Measurements from ENCODE around the gene UNC79. TPM values are rescaled to one million over a fixed set of nuclear protein-coding genes. Genes with fewer than 3 reads are reported as not detected.

The UNC79 gene
- total RNA-seq, 2 experiments from 2014 or later = 0.05 TPM; not detected in 1

GRCh38 chr14:93654599-93654998 lies 223.9 kb downstream of the UNC79 start:
- H3K27ac Mint-ChIP-seq = no peak overlapping the region
- H3K27me3 Mint-ChIP-seq = peaks cover 32% of the 10 kb centered on the region
- no peaks in the 10 kb centered on the region for H3K36me3 Mint-ChIP-seq
- H3K4me3 Mint-ChIP-seq = no peak overlapping the region
- H3K4me1 Mint-ChIP-seq (ENCODE audit: low read depth) = no peaks in the 10 kb centered on the region
- CTCF ChIA-PET = interaction anchor here (0.7 to 3.1 kb wide), 10 partner anchors 12 to 281 kb away, joined by 3 to 27 read pairs (median 6); no protein-coding TSS in a partner anchor
- intact Hi-C loops (cut with micrococcal nuclease) = no loop called here
- DNase-seq = no peak
- POLR2A ChIA-PET = no interaction called here
- no peaks in the 10 kb centered on the region for H3K9me3 Mint-ChIP-seq

GRCh38 chr14:93655078-93655750 lies 224.5 kb downstream of the UNC79 start:
- H3K9me3 Mint-ChIP-seq = no peaks in the 10 kb centered on the region
- no peak overlapping the region for H3K4me3 Mint-ChIP-seq
- POLR2A ChIA-PET = no interaction called here
- intact Hi-C loops (cut with micrococcal nuclease) = loop anchor here (1.0 kb wide), 2 partner anchors 238 to 251 kb away; no protein-coding TSS in a partner anchor
- no peaks in the 10 kb centered on the region for H3K36me3 Mint-ChIP-seq
- no peak for DNase-seq
- no peak overlapping the region for H3K27ac Mint-ChIP-seq
- peaks cover 28% of the 10 kb centered on the region for H3K27me3 Mint-ChIP-seq
- CTCF ChIA-PET = interaction anchor here (1.0 to 3.1 kb wide), 10 partner anchors 11 to 284 kb away, joined by 3 to 27 read pairs (median 6); no protein-coding TSS in a partner anchor
- no peaks in the 10 kb centered on the region for H3K4me1 Mint-ChIP-seq (ENCODE audit: low read depth)

GRCh38 chr14:93657875-93658274 lies 227.1 kb downstream of the UNC79 start:
- no peaks in the 10 kb centered on the region for H3K36me3 Mint-ChIP-seq
- H3K9me3 Mint-ChIP-seq = no peaks in the 10 kb centered on the region
- POLR2A ChIA-PET = no interaction called here
- no peak for DNase-seq
- H3K27ac Mint-ChIP-seq = no peak overlapping the region
- CTCF ChIA-PET = no interaction called here
- no peak overlapping the region for H3K4me3 Mint-ChIP-seq
- H3K27me3 Mint-ChIP-seq = peaks cover 35% of the 10 kb centered on the region
- H3K4me1 Mint-ChIP-seq (ENCODE audit: low read depth) = no peaks in the 10 kb centered on the region
- intact Hi-C loops (cut with micrococcal nuclease) = no loop called here

- H3K4me3 Mint-ChIP-seq = no peak overlapping the region
- ChIA-PET POLR2A (no interaction called here), CTCF (no interaction called here)
- peaks cover 21% of the 10 kb centered on the region for H3K9me3 Mint-ChIP-seq
- H3K27me3 Mint-ChIP-seq = peaks cover 22% of the 10 kb centered on the region
- no peaks in the 10 kb centered on the region for H3K4me1 Mint-ChIP-seq (ENCODE audit: low read depth)
- peaks cover 3% of the 10 kb centered on the region for H3K36me3 Mint-ChIP-seq
- intact Hi-C loops (cut with micrococcal nuclease) = no loop called here
- H3K27ac Mint-ChIP-seq = no peak overlapping the region
- DNase-seq = no peak
Observed at GRCh38 chr14:93663317-93663716, 232.6 kb downstream of the UNC79 start.

GRCh38 chr14:93665169-93665568 lies 234.4 kb downstream of the UNC79 start:
- Mint-ChIP-seq H3K36me3 (peaks cover 3% of the 10 kb centered on the region), H3K27ac (no peak overlapping the region), H3K4me3 (no peak overlapping the region), H3K27me3 (peaks cover 16% of the 10 kb centered on the region), H3K9me3 (peaks cover 21% of the 10 kb centered on the region), H3K4me1 (ENCODE audit: low read depth) (no peaks in the 10 kb centered on the region)
- POLR2A ChIA-PET = no interaction called here
- DNase-seq = no peak
- intact Hi-C loops (cut with micrococcal nuclease) = no loop called here
- CTCF ChIA-PET = no interaction called here

GRCh38 chr14:93669632-93670031 lies 238.9 kb downstream of the UNC79 start:
- Mint-ChIP-seq H3K4me1 (ENCODE audit: low read depth) (no peaks in the 10 kb centered on the region), H3K27me3 (peaks cover 9% of the 10 kb centered on the region), H3K27ac (no peak overlapping the region), H3K4me3 (no peak overlapping the region), H3K36me3 (peaks cover 1% of the 10 kb centered on the region), H3K9me3 (peaks cover 13% of the 10 kb centered on the region)
- ChIA-PET POLR2A (no interaction called here), CTCF (no interaction called here)
- no peak for DNase-seq
- intact Hi-C loops (cut with micrococcal nuclease) = no loop called here

- DNase-seq = no peak
- H3K27ac Mint-ChIP-seq = no peak overlapping the region
- H3K4me1 Mint-ChIP-seq (ENCODE audit: low read depth) = no peaks in the 10 kb centered on the region
- POLR2A ChIA-PET = no interaction called here
- CTCF ChIA-PET = no interaction called here
- peaks cover 1% of the 10 kb centered on the region for H3K27me3 Mint-ChIP-seq
- no peak overlapping the region for H3K4me3 Mint-ChIP-seq
- intact Hi-C loops (cut with micrococcal nuclease) = no loop called here
- no peaks in the 10 kb centered on the region for H3K36me3 Mint-ChIP-seq
- no peaks in the 10 kb centered on the region for H3K9me3 Mint-ChIP-seq
Observed at GRCh38 chr14:93674343-93674742, 243.6 kb downstream of the UNC79 start.

- DNase-seq = no peak
- Mint-ChIP-seq H3K4me3 (no peak overlapping the region), H3K9me3 (no peaks in the 10 kb centered on the region), H3K4me1 (ENCODE audit: low read depth) (no peaks in the 10 kb centered on the region), H3K27me3 (peaks cover 4% of the 10 kb centered on the region), H3K27ac (no peak overlapping the region), H3K36me3 (no peaks in the 10 kb centered on the region)
- ChIA-PET CTCF (no interaction called here), POLR2A (no interaction called here)
- intact Hi-C loops (cut with micrococcal nuclease) = no loop called here
Observed at GRCh38 chr14:93675651-93676050, 244.9 kb downstream of the UNC79 start.

- POLR2A ChIA-PET = no interaction called here
- Mint-ChIP-seq H3K27me3 (peaks cover 4% of the 10 kb centered on the region), H3K36me3 (no peaks in the 10 kb centered on the region), H3K27ac (no peak overlapping the region), H3K4me3 (no peak overlapping the region), H3K9me3 (no peaks in the 10 kb centered on the region), H3K4me1 (ENCODE audit: low read depth) (no peaks in the 10 kb centered on the region)
- no peak for DNase-seq
- intact Hi-C loops (cut with micrococcal nuclease) = no loop called here
- CTCF ChIA-PET = no interaction called here
Observed at GRCh38 chr14:93676416-93676958, 245.7 kb downstream of the UNC79 start.

- intact Hi-C loops (cut with micrococcal nuclease) = no loop called here
- Mint-ChIP-seq H3K27ac (no peak overlapping the region), H3K4me1 (ENCODE audit: low read depth) (no peaks in the 10 kb centered on the region), H3K9me3 (no peaks in the 10 kb centered on the region), H3K36me3 (no peaks in the 10 kb centered on the region), H3K27me3 (peaks cover 17% of the 10 kb centered on the region), H3K4me3 (no peak overlapping the region)
- CTCF ChIA-PET = no interaction called here
- POLR2A ChIA-PET = no interaction called here
- DNase-seq = no peak
Observed at GRCh38 chr14:93682459-93682858, 251.7 kb downstream of the UNC79 start.

- no peaks in the 10 kb centered on the region for H3K4me1 Mint-ChIP-seq (ENCODE audit: low read depth)
- CTCF ChIA-PET = no interaction called here
- DNase-seq = no peak
- H3K36me3 Mint-ChIP-seq = no peaks in the 10 kb centered on the region
- H3K27me3 Mint-ChIP-seq = peaks cover 22% of the 10 kb centered on the region
- POLR2A ChIA-PET = no interaction called here
- intact Hi-C loops (cut with micrococcal nuclease) = no loop called here
- H3K4me3 Mint-ChIP-seq = no peak overlapping the region
- no peak overlapping the region for H3K27ac Mint-ChIP-seq
- no peaks in the 10 kb centered on the region for H3K9me3 Mint-ChIP-seq
Observed at GRCh38 chr14:93683226-93683625, 252.5 kb downstream of the UNC79 start.

GRCh38 chr14:93685121-93685895 lies 254.6 kb downstream of the UNC79 start:
- Mint-ChIP-seq H3K27me3 (peaks cover 26% of the 10 kb centered on the region), H3K4me3 (no peak overlapping the region), H3K4me1 (ENCODE audit: low read depth) (no peaks in the 10 kb centered on the region), H3K36me3 (no peaks in the 10 kb centered on the region), H3K9me3 (no peaks in the 10 kb centered on the region), H3K27ac (no peak overlapping the region)
- no peak for DNase-seq
- intact Hi-C loops (cut with micrococcal nuclease) = no loop called here
- POLR2A ChIA-PET = no interaction called here
- CTCF ChIA-PET = interaction anchor here (1.2 kb wide), 1 partner anchor 31 kb away, joined by 3 read pairs; no protein-coding TSS in a partner anchor

All from activated CD4-positive, alpha-beta memory T cell treated with anti-CD3 and anti-CD28 coated beads for 36 hours (primary cell).